ENCODE results near the gene OCRL.
"Not testable (repeated sequence)": the region's sequence is repeated elsewhere in the genome, so short reads cannot be mapped to it uniquely, and the experiment has no call there.

Gene OCRL

GRCh38 chrX:129556806-129557315 is 16.8 kb downstream of the OCRL start:
- FAIRE-seq (no peak), DNase-seq (ENCODE audit: insufficient read length, low spot score) (no peak)
- no peak for TF ChIP-seq CTCF (IDR thresholded peaks at IDR 0.05; ENCODE audit: insufficient read depth, missing control alignments)

GRCh38 chrX:129557844-129558480 is 17.9 kb downstream of the OCRL start:
- FAIRE-seq (no peak), DNase-seq (ENCODE audit: insufficient read length, low spot score) (no peak)
- no peak for TF ChIP-seq CTCF (IDR thresholded peaks at IDR 0.05; ENCODE audit: insufficient read depth, missing control alignments)

GRCh38 chrX:129559783-129560182 is 19.7 kb downstream of the OCRL start:
- no peak for TF ChIP-seq CTCF (IDR thresholded peaks at IDR 0.05; ENCODE audit: insufficient read depth, missing control alignments)
- no peak for FAIRE-seq
- DNase-seq (ENCODE audit: insufficient read length, low spot score), result no peak

GRCh38 chrX:129561453-129561852 is 21.4 kb downstream of the OCRL start:
- DNase-seq (ENCODE audit: insufficient read length, low spot score) (no peak), FAIRE-seq (no peak)
- TF ChIP-seq CTCF (IDR thresholded peaks at IDR 0.05; ENCODE audit: insufficient read depth, missing control alignments), result no peak

GRCh38 chrX:129564345-129564744 is 24.3 kb downstream of the OCRL start:
- not testable (repeated sequence) for DNase-seq (ENCODE audit: insufficient read length, low spot score); FAIRE-seq

GRCh38 chrX:129565046-129565650 is 25.1 kb downstream of the OCRL start:
- no peak for DNase-seq (ENCODE audit: insufficient read length, low spot score)
- no peak for TF ChIP-seq CTCF (IDR thresholded peaks at IDR 0.05; ENCODE audit: insufficient read depth, missing control alignments)
- no peak for FAIRE-seq

GRCh38 chrX:129566073-129566472 is 26.0 kb downstream of the OCRL start:
- no peak for FAIRE-seq
- no peak for TF ChIP-seq CTCF (IDR thresholded peaks at IDR 0.05; ENCODE audit: insufficient read depth, missing control alignments)
- no peak for DNase-seq (ENCODE audit: insufficient read length, low spot score)
